GM23338 (cell line): ENCODE data around the gene SPTBN4. TPM values are rescaled to one million over a fixed set of nuclear protein-coding genes. Genes with fewer than 3 reads are reported as not detected.

Source experiments
- CREB1 ChIP-seq: fragments of 250-450 bp; sonication (Bioruptor Pico); IDR thresholded peaks from 2 replicates; pipeline ENCODE4 v1.5.0; 2020; ENCODE audit warnings: low read depth, mild to moderate bottlenecking, moderate library complexity
- NANOG ChIP-seq: IDR thresholded peaks from 2 replicates; pipeline ENCODE4 v1.6.1; 2016; ENCODE audit warnings: antibody characterized with exemption, borderline replicate concordance
- STAT1 ChIP-seq: IDR thresholded peaks from one replicate; pipeline ENCODE4 v1.6.1; 2016; ENCODE audit warnings: antibody characterized with exemption; ENCODE audit not compliant: unreplicated experiment
- ZNF114 ChIP-seq: fragments of 250-450 bp; sonication (Bioruptor Pico); IDR thresholded peaks from 2 replicates; pipeline ENCODE4 v1.5.0; 2020; ENCODE audit warnings: mild to moderate bottlenecking, moderate library complexity
- polyA plus RNA-seq: library from polyadenylated mRNA; unstranded; fragments of >200 nt; fragmentation: Nextera tagmentation; extraction: Ambion mirVana; gene quantifications from 2 replicates; pipeline ENCODE4 v1.2.1, GENCODE V29; 2016
- total RNA-seq: library from RNA; depleted of rRNA; stranded (reverse); fragments of >200 nt; shearing (Covaris generic); gene quantifications from 2 replicates; pipeline ENCODE4 v1.2.3, GENCODE V29; 2014
- TF ChIP-seq, protein P1 (sequence below): fragments of 250-450 bp; sonication (Bioruptor Pico); IDR thresholded peaks from 2 replicates; pipeline ENCODE4 v1.5.0; 2020; ENCODE audit warnings: mild to moderate bottlenecking, moderate library complexity
- TF ChIP-seq, protein P2 (sequence below): IDR thresholded peaks from one replicate; pipeline ENCODE4 v1.6.1; 2018; ENCODE audit warnings: antibody characterized with exemption; ENCODE audit not compliant: unreplicated experiment
- TF ChIP-seq, protein P3 (sequence below): IDR thresholded peaks from 2 replicates; pipeline ENCODE4 v1.6.1; 2016; ENCODE audit warnings: antibody characterized with exemption

SPTBN4 gene
- total and polyA plus RNA-seq, 2 experiments from 2014 or later, result 1.6 to 2.3 TPM

DNA sequence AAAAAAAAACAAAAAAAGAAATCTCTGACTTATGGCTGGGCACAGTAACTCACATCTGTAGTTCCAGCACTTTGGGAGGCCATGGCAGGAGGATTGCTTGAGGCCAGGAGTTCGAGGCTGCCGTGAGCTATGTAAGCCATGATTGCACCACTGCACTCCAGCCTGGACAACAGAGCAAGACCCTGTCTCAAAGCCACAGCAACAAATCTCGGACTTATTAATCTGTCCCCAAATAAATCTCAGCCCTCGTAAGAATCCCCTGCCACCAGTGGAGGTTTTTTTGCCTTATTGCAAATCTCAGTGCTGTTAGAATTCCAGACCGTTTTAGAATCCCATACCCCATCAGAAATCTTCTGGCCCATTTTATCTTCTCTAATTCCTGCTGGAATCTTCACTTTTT, 114.7 kb downstream of the SPTBN4 start (continued):
- TF ChIP-seq, protein P1, sequence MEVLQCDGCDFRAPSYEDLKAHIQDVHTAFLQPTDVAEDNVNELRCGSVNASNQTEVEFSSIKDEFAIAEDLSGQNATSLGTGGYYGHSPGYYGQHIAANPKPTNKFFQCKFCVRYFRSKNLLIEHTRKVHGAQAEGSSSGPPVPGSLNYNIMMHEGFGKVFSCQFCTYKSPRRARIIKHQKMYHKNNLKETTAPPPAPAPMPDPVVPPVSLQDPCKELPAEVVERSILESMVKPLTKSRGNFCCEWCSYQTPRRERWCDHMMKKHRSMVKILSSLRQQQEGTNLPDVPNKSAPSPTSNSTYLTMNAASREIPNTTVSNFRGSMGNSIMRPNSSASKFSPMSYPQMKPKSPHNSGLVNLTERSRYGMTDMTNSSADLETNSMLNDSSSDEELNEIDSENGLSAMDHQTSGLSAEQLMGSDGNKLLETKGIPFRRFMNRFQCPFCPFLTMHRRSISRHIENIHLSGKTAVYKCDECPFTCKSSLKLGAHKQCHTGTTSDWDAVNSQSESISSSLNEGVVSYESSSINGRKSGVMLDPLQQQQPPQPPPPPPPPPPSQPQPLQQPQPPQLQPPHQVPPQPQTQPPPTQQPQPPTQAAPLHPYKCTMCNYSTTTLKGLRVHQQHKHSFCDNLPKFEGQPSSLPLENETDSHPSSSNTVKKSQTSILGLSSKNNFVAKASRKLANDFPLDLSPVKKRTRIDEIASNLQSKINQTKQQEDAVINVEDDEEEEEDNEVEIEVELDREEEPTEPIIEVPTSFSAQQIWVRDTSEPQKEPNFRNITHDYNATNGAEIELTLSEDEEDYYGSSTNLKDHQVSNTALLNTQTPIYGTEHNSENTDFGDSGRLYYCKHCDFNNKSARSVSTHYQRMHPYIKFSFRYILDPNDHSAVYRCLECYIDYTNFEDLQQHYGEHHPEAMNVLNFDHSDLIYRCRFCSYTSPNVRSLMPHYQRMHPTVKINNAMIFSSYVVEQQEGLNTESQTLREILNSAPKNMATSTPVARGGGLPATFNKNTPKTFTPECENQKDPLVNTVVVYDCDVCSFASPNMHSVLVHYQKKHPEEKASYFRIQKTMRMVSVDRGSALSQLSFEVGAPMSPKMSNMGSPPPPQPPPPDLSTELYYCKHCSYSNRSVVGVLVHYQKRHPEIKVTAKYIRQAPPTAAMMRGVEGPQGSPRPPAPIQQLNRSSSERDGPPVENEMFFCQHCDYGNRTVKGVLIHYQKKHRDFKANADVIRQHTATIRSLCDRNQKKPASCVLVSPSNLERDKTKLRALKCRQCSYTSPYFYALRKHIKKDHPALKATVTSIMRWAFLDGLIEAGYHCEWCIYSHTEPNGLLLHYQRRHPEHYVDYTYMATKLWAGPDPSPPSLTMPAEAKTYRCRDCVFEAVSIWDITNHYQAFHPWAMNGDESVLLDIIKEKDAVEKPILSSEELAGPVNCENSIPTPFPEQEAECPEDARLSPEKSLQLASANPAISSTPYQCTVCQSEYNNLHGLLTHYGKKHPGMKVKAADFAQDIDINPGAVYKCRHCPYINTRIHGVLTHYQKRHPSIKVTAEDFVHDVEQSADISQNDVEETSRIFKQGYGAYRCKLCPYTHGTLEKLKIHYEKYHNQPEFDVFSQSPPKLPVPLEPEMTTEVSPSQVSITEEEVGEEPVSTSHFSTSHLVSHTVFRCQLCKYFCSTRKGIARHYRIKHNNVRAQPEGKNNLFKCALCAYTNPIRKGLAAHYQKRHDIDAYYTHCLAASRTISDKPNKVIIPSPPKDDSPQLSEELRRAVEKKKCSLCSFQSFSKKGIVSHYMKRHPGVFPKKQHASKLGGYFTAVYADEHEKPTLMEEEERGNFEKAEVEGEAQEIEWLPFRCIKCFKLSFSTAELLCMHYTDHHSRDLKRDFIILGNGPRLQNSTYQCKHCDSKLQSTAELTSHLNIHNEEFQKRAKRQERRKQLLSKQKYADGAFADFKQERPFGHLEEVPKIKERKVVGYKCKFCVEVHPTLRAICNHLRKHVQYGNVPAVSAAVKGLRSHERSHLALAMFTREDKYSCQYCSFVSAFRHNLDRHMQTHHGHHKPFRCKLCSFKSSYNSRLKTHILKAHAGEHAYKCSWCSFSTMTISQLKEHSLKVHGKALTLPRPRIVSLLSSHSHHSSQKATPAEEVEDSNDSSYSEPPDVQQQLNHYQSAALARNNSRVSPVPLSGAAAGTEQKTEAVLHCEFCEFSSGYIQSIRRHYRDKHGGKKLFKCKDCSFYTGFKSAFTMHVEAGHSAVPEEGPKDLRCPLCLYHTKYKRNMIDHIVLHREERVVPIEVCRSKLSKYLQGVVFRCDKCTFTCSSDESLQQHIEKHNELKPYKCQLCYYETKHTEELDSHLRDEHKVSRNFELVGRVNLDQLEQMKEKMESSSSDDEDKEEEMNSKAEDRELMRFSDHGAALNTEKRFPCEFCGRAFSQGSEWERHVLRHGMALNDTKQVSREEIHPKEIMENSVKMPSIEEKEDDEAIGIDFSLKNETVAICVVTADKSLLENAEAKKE (CRISPR knock-in tag), result no peak
- no peak for TF ChIP-seq NANOG
- no peak for TF ChIP-seq ZNF114
- TF ChIP-seq, protein P2, sequence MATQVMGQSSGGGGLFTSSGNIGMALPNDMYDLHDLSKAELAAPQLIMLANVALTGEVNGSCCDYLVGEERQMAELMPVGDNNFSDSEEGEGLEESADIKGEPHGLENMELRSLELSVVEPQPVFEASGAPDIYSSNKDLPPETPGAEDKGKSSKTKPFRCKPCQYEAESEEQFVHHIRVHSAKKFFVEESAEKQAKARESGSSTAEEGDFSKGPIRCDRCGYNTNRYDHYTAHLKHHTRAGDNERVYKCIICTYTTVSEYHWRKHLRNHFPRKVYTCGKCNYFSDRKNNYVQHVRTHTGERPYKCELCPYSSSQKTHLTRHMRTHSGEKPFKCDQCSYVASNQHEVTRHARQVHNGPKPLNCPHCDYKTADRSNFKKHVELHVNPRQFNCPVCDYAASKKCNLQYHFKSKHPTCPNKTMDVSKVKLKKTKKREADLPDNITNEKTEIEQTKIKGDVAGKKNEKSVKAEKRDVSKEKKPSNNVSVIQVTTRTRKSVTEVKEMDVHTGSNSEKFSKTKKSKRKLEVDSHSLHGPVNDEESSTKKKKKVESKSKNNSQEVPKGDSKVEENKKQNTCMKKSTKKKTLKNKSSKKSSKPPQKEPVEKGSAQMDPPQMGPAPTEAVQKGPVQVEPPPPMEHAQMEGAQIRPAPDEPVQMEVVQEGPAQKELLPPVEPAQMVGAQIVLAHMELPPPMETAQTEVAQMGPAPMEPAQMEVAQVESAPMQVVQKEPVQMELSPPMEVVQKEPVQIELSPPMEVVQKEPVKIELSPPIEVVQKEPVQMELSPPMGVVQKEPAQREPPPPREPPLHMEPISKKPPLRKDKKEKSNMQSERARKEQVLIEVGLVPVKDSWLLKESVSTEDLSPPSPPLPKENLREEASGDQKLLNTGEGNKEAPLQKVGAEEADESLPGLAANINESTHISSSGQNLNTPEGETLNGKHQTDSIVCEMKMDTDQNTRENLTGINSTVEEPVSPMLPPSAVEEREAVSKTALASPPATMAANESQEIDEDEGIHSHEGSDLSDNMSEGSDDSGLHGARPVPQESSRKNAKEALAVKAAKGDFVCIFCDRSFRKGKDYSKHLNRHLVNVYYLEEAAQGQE, result no peak
- no peak for TF ChIP-seq CREB1 (CRISPR knock-in tag)
- TF ChIP-seq, protein P3, sequence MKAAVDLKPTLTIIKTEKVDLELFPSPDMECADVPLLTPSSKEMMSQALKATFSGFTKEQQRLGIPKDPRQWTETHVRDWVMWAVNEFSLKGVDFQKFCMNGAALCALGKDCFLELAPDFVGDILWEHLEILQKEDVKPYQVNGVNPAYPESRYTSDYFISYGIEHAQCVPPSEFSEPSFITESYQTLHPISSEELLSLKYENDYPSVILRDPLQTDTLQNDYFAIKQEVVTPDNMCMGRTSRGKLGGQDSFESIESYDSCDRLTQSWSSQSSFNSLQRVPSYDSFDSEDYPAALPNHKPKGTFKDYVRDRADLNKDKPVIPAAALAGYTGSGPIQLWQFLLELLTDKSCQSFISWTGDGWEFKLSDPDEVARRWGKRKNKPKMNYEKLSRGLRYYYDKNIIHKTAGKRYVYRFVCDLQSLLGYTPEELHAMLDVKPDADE, result no peak
- no peak for TF ChIP-seq STAT1
